BLaER1 (cell line): Measurements from ENCODE around the gene CD28.
A peak's percentile ranks its signal among the peaks of the same experiment; 100 is the strongest.

Experiments
- H3K27ac ChIP-seq: shearing (Covaris generic); formaldehyde crosslinking; 2 replicates; pipeline ENCODE4 v1.8.1; 2022
- H3K27me3 ChIP-seq: shearing (Covaris generic); formaldehyde crosslinking; 2 replicates; pipeline ENCODE4 v1.8.1; 2022
- H3K36me3 ChIP-seq: shearing (Covaris generic); formaldehyde crosslinking; 2 replicates; pipeline ENCODE4 v1.8.1; 2022
- H3K4me1 ChIP-seq: shearing (Covaris generic); formaldehyde crosslinking; 2 replicates; pipeline ENCODE4 v1.8.1; 2022
- H3K4me2 ChIP-seq: shearing (Covaris generic); formaldehyde crosslinking; 2 replicates; pipeline ENCODE4 v1.8.1; 2022
- H3K4me3 ChIP-seq: shearing (Covaris generic); formaldehyde crosslinking; 2 replicates; pipeline ENCODE4 v1.8.1; 2022
- H3K9ac ChIP-seq: shearing (Covaris generic); formaldehyde crosslinking; 2 replicates; pipeline ENCODE4 v1.8.1; 2022
- H3K9me3 ChIP-seq: shearing (Covaris generic); formaldehyde crosslinking; 2 replicates; pipeline ENCODE4 v1.8.1; 2022
- H4K20me1 ChIP-seq: shearing (Covaris generic); formaldehyde crosslinking; 2 replicates; pipeline ENCODE4 v1.8.1; 2022
- Cebpa-rat ChIP-seq: shearing (Covaris generic); IDR thresholded peaks from 2 replicates; pipeline ENCODE4 v1.8.1; 2022

The CD28 gene

GRCh38 chr2:203710226-203710625 is 3.8 kb downstream of the CD28 start:
- H3K9me3 ChIP-seq: no peaks in the 10 kb centered on the region
- no peak overlapping the region for H3K9ac ChIP-seq
- H3K27me3 ChIP-seq: no peaks in the 10 kb centered on the region
- no peaks in the 10 kb centered on the region for H3K36me3 ChIP-seq
- H4K20me1 ChIP-seq: no peaks in the 10 kb centered on the region
- H3K4me3 ChIP-seq: no peak overlapping the region
- H3K27ac ChIP-seq: no peak overlapping the region
- no peak for TF ChIP-seq Cebpa-rat
- H3K4me1 ChIP-seq: peaks cover 37% of the 10 kb centered on the region
- H3K4me2 ChIP-seq: peak overlapping the region; percentile 0; the same call in 1 of the 2 replicates

DNA sequence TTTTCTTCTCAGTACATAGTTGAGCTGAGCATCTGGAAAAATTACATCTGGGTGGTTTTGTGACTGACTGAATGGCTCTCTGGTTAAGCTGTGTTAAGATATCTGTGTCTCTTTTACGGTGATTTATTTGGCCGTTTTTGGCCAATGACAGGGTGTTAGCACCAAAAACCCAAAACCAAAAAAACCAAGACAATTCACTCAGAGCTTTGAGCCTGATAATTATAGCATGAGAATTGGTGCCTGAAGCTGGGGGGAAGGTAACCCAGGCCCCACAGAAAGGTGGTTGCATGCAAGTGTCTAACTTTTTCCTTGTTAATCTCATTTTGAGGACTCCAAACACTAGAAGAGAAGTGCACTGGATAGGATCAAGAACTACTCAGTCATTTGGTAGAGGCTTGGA is 4.5 kb downstream of the CD28 start:
- Histone ChIP-seq H3K4me2 (peak overlapping the region; percentile 0; the same call in 1 of the 2 replicates), H3K9me3 (peaks cover 4% of the 10 kb centered on the region; the same call in 1 of the 2 replicates), H4K20me1 (no peaks in the 10 kb centered on the region), H3K27me3 (no peaks in the 10 kb centered on the region), H3K9ac (no peak overlapping the region), H3K4me1 (peaks cover 30% of the 10 kb centered on the region), H3K27ac (no peak overlapping the region), H3K36me3 (no peaks in the 10 kb centered on the region), H3K4me3 (no peak overlapping the region)
- no peak for TF ChIP-seq Cebpa-rat

GRCh38 chr2:203711399-203711798 is 5.0 kb downstream of the CD28 start:
- TF ChIP-seq Cebpa-rat: no peak
- Histone ChIP-seq H3K36me3 (no peaks in the 10 kb centered on the region), H3K4me3 (no peak overlapping the region), H3K27me3 (no peaks in the 10 kb centered on the region), H3K9me3 (peaks cover 6% of the 10 kb centered on the region; the same call in 1 of the 2 replicates), H3K4me1 (peaks cover 26% of the 10 kb centered on the region), H3K9ac (no peak overlapping the region), H3K27ac (no peak overlapping the region), H3K4me2 (no peak overlapping the region), H4K20me1 (no peaks in the 10 kb centered on the region)

DNA sequence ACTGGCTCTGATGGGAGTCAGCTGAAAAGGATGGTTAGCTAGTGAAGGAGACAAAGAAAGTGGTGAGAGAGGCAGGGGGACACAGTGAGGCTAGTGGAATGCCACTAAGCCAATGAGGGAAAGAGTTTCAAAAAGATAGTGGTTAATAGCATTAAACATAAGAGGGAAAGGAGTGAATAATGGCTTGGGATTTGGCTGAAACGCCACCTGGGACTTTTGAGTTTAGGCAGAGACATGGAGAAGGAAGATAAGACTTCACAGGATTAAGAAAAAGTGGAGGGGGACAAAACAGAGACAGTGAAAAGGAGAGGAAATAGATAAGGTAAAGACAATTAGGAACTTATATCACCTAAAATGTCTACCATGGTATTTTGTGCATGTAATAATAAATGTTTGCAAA is 6.9 kb downstream of the CD28 start:
- Histone ChIP-seq H3K4me2 (no peak overlapping the region), H3K4me3 (no peak overlapping the region), H3K27ac (no peak overlapping the region), H4K20me1 (no peaks in the 10 kb centered on the region), H3K9ac (no peak overlapping the region), H3K4me1 (peaks cover 19% of the 10 kb centered on the region), H3K9me3 (peaks cover 6% of the 10 kb centered on the region; the same call in 1 of the 2 replicates), H3K27me3 (no peaks in the 10 kb centered on the region), H3K36me3 (no peaks in the 10 kb centered on the region)
- no peak for TF ChIP-seq Cebpa-rat

DNA sequence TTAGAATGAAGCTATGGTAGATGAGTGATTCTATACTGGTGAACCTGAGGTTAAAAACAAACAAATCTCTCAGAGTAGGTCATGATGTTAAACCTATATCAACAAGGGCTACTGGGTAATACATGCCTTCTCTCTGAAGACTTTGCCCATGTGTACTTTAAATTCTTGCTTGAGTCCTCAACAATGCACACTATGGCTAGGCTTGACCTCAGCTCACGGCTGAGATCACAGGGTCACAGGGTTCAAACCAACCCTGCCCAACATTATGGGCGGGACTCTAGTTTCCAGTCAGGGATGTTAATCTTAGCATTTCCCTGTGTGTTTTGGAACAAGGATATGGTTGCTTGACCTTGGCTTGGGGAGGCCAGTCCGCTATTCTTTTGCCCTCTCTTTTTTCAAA is 7.7 kb downstream of the CD28 start:
- no peak overlapping the region for H3K4me2 ChIP-seq
- TF ChIP-seq Cebpa-rat: no peak
- H3K27ac ChIP-seq: no peak overlapping the region

GRCh38 chr2:203715744-203716143 is 9.3 kb downstream of the CD28 start:
- Histone ChIP-seq H3K4me2 (no peak overlapping the region), H3K4me1 (peaks cover 15% of the 10 kb centered on the region), H3K27ac (no peak overlapping the region), H3K4me3 (no peak overlapping the region), H3K36me3 (no peaks in the 10 kb centered on the region), H4K20me1 (no peaks in the 10 kb centered on the region), H3K9ac (no peak overlapping the region), H3K9me3 (peaks cover 6% of the 10 kb centered on the region; the same call in 1 of the 2 replicates), H3K27me3 (no peaks in the 10 kb centered on the region)
- TF ChIP-seq Cebpa-rat: no peak

More for the DNA sequence above, 7.7 kb downstream of the CD28 start:
- Histone ChIP-seq H4K20me1 (no peaks in the 10 kb centered on the region), H3K4me3 (no peak overlapping the region), H3K27me3 (no peaks in the 10 kb centered on the region), H3K9ac (no peak overlapping the region), H3K4me1 (peaks cover 21% of the 10 kb centered on the region), H3K9me3 (peaks cover 6% of the 10 kb centered on the region; the same call in 1 of the 2 replicates), H3K36me3 (no peaks in the 10 kb centered on the region)

GRCh38 chr2:203718087-203718486 is 11.6 kb downstream of the CD28 start:
- H3K27ac ChIP-seq: no peak overlapping the region
- H3K9ac ChIP-seq: no peak overlapping the region

GRCh38 chr2:203719456-203720410 is 13.3 kb downstream of the CD28 start:
- no peak overlapping the region for H3K9ac ChIP-seq

More at GRCh38 chr2:203718087-203718486, 11.6 kb downstream of the CD28 start:
- Histone ChIP-seq H3K27me3 (no peaks in the 10 kb centered on the region), H3K9me3 (peaks cover 6% of the 10 kb centered on the region; the same call in 1 of the 2 replicates), H4K20me1 (no peaks in the 10 kb centered on the region), H3K4me3 (no peak overlapping the region), H3K4me2 (peak overlapping the region; percentile 35), H3K36me3 (no peaks in the 10 kb centered on the region), H3K4me1 (peaks cover 11% of the 10 kb centered on the region)
- no peak for TF ChIP-seq Cebpa-rat

DNA sequence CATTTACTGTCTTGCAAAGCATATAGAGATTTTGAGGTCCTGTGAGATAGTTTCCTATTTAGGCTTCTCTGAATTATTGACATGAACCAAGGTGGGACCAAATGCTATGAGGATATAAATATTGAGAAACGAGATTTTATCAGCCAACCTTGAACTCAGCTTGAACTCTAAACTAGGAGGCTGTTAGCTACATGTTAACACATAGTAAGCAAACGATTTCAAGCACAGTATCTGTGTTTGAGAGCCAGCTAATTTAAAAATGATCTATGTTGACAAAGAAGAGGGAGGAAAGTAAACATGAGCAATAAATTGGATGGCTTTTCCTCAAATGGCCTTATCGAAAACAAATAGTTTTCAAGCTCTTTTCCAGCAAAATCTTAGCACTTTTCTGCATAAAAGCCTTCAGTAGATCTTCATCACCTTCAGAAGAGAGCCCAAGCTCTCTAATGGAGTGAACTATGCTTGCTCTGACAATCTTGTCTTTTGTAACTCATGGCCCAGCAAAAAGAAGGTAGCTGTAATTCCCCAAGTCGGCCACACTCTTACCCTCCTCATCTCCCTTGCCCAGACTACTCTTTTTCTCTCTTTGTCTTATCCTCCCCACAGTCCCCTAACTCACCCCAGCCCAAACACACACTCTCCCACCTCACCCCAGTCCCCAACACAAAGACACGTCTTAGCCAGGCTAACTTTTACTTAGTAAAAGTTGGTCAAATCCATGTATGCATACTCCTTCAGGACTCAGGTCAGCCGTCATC is 14.7 kb downstream of the CD28 start:
- Histone ChIP-seq H3K9me3 (peaks cover under 1% of the 10 kb centered on the region; the same call in 1 of the 2 replicates), H3K4me2 (no peak overlapping the region), H3K27me3 (no peaks in the 10 kb centered on the region), H3K9ac (no peak overlapping the region), H3K4me3 (no peak overlapping the region), H3K4me1 (peaks cover 11% of the 10 kb centered on the region), H3K27ac (no peak overlapping the region), H4K20me1 (no peaks in the 10 kb centered on the region), H3K36me3 (no peaks in the 10 kb centered on the region)
- TF ChIP-seq Cebpa-rat: no peak

More at GRCh38 chr2:203719456-203720410, 13.3 kb downstream of the CD28 start:
- Histone ChIP-seq H3K27ac (no peak overlapping the region), H3K4me1 (peaks cover 11% of the 10 kb centered on the region), H3K4me2 (no peak overlapping the region), H3K36me3 (no peaks in the 10 kb centered on the region), H3K4me3 (no peak overlapping the region), H3K9me3 (peaks cover 6% of the 10 kb centered on the region; the same call in 1 of the 2 replicates), H4K20me1 (no peaks in the 10 kb centered on the region), H3K27me3 (no peaks in the 10 kb centered on the region)
- TF ChIP-seq Cebpa-rat: no peak
